HG03103 (cell line): ENCODE results near the gene JPT1.
A peak's percentile ranks its signal among the peaks of the same experiment; 100 is the strongest.
"Not testable (repeated sequence)": the region's sequence is repeated elsewhere in the genome, so short reads cannot be mapped to it uniquely, and the experiment has no call there.

Source experiments
- ATAC-seq: cut with Tn5 transposase; IDR thresholded peaks from one replicate; pipeline ENCODE4 v1.9.1; 2021; ENCODE audit warnings: low read depth; ENCODE audit not compliant: unreplicated experiment

The JPT1 gene, protein sequence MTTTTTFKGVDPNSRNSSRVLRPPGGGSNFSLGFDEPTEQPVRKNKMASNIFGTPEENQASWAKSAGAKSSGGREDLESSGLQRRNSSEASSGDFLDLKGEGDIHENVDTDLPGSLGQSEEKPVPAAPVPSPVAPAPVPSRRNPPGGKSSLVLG

DNA sequence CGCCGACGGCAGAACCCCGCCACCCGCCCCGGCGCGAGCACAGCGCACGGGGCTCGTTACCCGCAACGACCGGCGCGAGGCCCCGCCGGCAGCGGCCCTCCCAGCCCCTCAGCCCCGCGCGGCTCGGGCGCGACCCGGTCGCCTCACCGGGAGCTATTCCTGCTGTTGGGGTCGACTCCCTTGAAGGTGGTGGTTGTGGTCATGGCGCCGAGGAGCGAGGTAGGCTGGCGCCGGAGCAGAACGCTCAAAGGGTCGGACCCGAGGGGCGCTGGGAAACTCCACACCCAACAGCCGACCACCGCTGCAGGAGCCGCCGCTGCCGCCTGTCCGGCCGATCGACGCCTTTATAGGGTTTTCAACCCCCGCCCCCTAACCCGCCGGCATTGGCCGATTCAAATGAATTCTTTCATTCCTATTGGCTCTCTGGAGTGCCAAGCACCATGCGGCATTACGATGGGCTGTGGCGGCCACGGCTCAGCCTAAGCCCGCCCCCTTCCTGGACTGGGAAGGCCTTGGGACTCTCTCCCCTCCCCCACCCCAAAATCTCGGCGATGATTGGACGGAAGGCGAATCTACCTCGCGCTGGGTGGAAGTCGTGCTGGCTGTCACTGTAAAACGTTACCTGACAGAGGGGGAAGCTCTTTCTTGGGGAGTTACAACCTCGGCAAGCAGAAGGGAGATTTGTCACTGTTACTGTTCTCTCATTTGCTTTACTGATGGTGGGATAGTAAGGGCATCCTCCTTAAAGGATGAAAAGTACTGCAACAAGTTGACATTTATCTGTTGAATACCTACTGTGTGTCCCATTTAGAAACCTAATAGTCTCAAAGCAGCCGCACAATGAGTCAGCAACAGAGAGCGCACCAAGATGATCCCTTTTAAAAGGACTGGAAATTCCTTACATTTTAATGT, at the start of gene JPT1:
TSS of gene JPT1 (minus strand) at position 318 of the 912 bp plus-strand sequence. CDS start at position 203, 115 bp downstream.
- ATAC-seq: peak; percentile 83

DNA sequence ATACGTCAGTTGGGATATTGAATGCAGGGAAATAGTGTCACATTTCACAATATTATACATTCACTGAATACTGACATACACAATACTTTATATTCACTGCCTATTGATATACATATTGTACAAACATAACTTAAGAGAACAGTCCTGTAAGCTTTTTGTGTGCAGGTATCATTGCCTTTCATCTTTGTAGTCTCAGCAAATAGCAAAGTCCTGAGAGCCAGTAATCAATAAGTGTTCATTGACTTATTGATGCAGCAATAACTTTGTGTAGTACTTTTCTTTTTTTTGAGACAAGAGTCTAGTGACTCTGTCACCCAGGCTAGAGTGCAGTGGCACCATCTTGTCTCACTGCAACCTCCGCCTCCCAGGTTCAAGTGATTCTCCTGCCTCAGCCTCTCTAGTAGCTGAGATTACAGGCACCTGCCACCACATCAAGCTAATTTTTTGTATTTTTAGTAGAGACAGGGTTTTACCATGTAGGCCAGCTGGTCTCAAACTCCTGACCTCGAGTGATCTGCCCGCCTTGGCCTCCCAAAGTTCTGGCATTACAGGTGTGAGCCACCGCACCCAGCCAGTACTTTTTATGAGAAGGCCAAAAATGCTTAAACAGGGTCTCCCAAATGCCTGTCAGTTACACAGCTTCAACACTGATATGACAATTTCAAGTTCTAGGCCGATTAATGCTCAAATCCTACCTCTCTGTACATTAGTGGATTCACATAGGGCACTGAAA, 45.7 kb upstream of the JPT1 start:
- no peak for ATAC-seq

GRCh38 chr17:75194879-75195278, 40.6 kb upstream of the JPT1 start:
- no peak for ATAC-seq

GRCh38 chr17:75191584-75191983, 37.3 kb upstream of the JPT1 start:
- ATAC-seq: no peak

GRCh38 chr17:75188614-75189013, 34.3 kb upstream of the JPT1 start:
- no peak for ATAC-seq

DNA sequence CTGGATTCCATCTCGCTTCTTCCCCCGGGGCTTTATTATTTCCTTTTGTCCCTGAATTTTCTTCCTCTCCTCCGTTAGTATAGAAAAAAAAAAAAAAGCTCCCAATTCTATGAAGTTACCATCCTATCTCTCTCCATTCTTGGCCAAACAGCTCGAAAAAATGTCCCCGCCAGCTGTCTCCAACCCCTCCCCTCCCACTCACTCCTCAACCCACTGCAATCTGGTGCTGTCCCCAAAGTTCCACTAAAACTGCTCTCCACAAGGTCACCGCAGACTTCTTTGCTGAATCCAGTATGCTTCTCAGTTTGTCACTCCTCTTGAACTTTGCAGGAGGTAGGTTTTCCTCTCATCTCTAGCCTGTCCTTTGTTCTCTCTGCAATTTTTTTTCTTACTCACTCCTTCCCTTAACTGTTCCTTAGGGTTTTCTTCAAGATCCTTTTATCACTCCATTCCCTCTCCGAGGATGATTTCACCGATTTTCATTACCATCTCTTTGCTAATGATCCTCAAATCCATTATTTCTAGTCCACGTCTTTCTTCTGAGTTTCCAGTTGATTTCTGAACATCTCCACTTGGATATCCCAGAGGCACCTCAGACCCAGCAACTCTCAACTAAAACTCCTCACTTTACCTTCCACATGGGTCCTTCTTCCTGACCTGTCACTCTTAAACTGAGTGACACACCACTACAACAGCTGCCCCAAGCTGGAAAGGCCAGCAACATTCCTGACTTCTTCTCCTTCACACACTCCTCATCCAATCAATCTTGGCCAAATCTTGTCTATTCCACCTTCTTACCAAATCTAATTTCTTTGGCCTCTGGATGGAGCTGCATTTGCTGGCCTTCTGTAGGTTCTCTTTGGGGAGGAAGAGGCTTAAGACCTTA, 29.9 kb upstream of the JPT1 start:
- ATAC-seq: no peak

- peak; percentile 75 for ATAC-seq
These were observed 28.5 kb upstream of the JPT1 start, which contains the start of gene SUMO2 for GRCh38 chr17:75182569-75183436. SUMO2 (minus strand) TSS chr17:75182959; CDS start chr17:75182834, 125 bp downstream.

DNA sequence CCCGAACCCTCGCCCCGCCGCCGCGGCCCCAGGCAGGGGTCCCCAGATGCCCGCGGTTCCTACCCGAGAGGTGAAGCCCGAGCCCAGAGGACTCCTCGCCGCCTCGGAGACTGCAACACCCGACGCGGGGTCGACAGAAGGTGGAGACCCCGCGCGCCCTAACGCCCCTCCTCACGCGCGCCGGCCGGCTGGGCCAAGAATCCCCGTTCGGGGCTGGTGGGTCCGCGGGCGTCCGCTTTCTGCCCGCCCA, 27.9 kb upstream of the JPT1 start:
- ATAC-seq: no peak

DNA sequence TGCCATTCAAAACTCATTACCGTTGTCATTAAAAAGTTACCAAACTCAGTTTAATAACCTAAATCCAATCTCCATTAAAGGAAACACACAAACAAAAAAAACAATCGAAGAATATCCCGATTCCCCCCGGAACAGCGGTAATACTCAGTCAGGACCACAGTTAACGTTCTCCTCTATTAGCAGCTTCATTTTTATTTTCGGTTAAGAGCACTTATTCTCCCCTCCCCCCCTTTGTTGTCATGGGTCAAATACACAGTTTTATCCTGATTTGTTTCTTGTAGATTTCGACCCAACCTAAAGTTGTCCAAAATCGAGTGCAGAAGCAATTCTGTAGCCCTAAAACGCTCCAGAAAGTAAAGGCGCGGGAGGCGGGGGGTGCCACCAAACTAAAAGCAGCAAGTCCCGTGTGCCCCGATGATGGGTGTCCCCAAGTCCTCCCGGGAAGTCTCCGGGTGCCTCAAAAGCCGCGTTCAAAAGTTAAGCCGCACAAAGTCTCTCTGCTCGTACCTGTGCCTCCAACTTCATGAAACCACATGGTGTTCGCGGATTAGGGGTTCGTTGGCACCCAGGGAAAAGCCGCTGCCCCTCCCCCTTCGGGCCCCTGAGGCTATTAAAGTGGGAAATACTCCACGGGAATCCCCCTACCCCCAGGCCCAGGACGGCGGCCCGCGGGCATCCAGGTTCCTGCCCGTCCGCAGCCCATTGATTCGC, 27.5 kb upstream of the JPT1 start:
- no peak for ATAC-seq

DNA sequence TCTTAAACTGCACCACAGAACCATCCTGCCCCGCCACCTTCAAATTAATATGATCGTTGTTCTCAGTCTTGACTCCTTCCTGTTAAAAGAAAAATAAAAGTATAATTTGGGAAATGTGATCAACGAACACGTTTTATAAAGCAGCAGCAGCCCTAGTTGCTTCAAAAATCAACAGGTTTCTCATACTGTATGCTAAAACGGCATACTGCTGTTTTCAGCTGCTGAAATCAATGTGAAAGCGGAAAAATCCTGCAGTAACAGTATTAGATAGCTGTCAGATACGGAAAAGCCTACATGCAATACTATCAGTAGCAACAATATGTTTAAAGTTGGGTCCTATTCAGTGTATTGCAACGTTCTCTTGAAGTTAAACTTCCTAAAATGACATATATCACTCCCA, 26.8 kb upstream of the JPT1 start:
- ATAC-seq: no peak

- no peak for ATAC-seq
These were observed 24.1 kb upstream of the JPT1 start for GRCh38 chr17:75178453-75178852.

- no peak for ATAC-seq
These were observed 22.3 kb upstream of the JPT1 start for GRCh38 chr17:75176625-75177024.

DNA sequence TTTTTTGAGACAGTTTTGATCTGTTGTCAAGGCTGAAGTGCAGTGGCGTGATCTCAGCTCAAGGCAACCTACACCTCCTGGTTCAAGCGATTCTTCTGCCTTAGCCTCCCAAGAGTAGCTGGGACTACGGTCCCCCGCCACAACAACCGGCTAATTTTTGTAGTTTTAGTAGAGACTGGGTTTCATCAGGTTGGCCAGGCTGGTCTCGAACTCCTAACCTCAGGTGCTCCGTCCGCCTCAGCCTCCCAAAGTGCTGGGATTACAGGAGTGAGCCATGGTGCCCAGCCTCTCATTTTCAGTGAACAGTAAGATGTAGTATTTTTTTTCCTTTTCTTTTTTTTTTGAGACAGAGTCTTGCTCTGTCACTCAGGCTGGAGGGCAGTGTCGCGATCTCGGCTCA, 20.7 kb upstream of the JPT1 start:
- no peak for ATAC-seq

GRCh38 chr17:75173526-75173925, 19.2 kb upstream of the JPT1 start:
- no peak for ATAC-seq

- no peak for ATAC-seq
These were observed 14.7 kb upstream of the JPT1 start for GRCh38 chr17:75168998-75169397.

GRCh38 chr17:75164606-75165005, 10.3 kb upstream of the JPT1 start:
- ATAC-seq: not testable (repeated sequence)

- ATAC-seq: no peak
These were observed 8.8 kb upstream of the JPT1 start for GRCh38 chr17:75163074-75163473.

DNA sequence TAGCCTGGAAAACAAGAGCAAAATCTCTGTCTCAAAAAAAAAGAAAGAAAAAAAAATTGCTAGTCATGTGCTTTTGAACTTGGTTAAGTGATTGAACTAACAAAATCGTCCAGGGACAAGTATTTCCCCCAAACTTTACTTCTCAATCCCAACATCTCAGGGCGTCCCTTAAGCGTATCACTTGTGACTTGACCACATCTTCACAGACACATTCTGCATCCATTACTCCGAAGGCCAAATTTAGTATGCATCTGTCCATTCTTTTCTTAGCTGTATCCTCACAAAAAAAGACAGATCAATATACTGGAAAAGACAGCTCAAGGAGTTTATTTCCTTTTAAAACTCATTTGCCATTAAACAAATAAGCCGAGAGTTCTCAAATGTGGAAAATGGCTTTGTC, 5.9 kb upstream of the JPT1 start:
- ATAC-seq: no peak
